GM18520 (cell line): ENCODE measurements around the gene TTL.
"Not testable (repeated sequence)": the region's sequence is repeated elsewhere in the genome, so short reads cannot be mapped to it uniquely, and the experiment has no call there.

Source experiments
- ATAC-seq: cut with Tn5 transposase; IDR thresholded peaks from one replicate; pipeline ENCODE4 v1.9.1; 2021; ENCODE audit not compliant: unreplicated experiment

Gene TTL

DNA sequence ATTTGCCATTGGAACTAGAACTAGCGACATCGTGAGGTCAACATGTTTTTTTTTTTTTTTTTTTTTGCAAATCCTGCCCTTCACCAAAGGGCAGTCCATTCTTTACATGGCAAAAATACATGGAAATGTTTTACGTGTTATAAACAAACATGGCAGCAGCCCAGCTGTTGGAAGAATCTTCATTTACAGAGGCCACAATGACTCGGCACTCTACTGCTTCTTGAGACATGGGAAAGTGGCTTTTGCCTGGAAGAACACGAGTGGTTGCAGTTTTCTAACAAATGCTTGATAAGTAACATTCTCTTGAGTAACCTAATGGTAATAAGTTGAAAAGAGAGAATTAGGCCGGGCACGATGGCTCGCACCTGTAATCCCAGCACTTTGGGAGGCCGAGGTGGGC, 37.5 kb downstream of the TTL start:
- ATAC-seq, result no peak

DNA sequence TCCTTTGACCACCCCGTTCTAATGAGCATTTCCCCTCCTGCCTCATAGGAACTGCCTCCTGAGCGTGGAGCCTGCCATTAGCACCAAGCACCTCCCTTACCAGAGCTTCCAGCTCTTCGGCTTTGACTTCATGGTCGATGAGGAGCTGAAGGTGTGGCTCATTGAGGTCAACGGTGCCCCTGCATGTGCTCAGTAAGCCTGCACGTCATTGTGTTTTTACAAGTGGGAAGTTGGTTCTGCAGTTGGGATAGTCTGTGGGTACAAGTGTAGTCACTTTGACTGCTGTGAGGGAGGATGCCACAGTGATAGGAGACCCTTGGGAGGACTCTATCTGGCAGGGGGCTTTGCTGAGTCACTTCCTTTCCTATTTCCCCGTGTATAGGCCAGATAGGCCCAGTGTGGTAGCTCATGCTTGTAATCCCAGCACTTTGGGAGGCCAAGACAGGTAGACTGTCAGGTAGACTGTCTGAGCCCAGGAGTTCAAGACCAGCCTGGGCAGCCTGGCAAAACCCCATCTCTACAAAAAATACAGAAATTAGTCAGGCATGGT, 38.4 kb downstream of the TTL start:
- no peak for ATAC-seq

DNA sequence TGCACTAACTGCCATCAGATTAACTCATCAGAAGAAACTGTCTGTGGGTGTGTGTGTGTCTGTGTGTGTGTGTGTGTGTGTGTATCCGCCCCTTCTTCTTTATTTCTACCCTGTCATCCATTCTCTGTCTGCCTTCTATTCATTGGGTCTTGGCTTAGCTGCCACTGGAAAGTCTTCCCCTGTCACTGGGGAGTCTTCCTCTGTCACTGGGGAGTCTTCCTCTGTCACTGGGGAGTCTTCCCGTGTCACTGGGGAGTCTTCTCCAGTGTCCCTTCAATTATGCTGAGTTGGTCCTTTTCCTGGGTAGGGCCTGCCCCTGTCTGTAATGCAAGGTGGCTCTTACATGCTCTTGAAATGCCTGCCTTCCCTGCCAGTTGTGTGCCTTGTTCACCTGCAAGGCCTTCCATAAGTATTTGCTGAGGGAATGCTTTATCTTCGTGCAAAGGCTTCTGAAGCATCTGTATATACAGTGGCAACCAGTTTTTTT, 41.4 kb downstream of the TTL start:
- no peak for ATAC-seq

- ATAC-seq, result not testable (repeated sequence)
These were observed 42.3 kb downstream of the TTL start for GRCh38 chr2:112524276-112524675.

GRCh38 chr2:112528541-112528940, 46.6 kb downstream of the TTL start:
- no peak for ATAC-seq

DNA sequence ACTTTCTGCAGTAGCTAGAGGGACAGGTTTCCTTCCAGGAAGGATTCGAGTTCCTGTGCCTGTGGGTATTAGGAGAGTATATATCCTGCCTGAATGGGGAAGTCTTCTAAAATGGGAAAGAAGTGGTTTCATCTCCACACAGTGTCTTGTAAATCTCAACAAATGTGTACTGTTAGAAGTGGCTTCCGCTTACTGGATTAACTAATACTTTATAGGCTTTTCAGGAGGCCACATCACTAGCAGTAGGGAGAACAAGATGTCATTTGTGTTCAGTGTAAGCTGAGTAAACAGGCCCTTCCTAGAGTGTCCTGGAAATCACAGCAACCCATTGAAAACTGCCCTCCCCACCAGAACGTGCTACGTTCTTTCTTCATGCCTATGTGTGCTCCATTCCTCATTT, 47.8 kb downstream of the TTL start:
- no peak for ATAC-seq

DNA sequence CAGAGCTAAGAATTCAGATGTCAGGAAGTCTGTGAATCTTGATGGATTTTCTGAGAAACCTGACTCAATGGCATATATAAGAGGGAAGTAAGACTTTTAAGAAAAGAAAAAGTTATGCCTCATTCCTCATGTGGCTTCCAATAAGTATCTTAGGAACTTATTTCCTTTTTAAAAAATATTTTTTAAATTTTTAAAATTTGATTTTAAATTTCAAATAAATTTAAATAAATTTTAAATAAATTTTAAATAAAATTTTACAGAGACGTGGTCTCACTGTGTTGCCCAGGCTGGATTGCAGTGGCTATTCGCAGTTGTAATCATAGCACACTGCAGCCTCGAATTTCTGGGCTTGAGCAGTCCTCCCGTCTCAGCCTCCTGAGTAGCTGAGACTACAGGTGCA, 48.8 kb downstream of the TTL start:
- no peak for ATAC-seq

DNA sequence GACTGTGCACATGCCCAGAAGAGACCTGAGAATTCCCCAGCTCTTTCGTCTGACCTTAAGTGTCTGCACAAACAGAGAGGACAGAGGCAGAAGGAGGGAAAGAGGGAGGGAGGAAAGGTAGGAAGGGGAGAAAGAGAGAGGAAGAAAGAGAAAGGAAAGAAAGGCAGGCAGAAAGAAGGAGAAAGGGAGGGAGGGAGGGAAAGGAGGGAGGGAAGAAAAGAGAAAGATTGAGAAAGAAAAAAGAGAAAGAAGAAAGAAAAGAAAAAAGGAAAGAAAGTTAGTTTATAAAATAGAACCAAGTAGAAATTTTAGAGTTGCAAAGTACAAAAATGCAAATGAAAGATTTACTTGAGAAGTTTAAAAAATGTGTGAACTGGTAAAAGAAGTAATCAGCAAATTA, 52.9 kb downstream of the TTL start:
- ATAC-seq, result no peak

DNA sequence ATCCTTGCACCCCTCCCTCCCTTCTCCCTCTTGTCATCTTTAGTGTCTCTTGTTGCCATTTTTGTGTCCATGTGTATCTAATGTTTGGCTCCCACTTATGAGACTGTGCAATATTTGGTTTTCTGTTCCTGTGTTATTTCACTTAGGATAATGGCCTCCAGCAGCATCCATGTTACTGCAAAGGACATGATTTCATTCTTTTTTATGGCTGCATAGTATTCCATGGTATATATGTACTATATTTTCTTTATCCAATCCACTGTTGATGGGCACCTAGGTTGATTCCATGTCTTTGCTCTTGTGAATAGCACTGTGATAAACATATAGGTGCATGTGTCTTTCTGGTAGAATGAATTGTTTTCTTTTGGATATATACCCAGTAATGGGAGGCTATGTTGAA, 54.7 kb downstream of the TTL start:
- not testable (repeated sequence) for ATAC-seq

DNA sequence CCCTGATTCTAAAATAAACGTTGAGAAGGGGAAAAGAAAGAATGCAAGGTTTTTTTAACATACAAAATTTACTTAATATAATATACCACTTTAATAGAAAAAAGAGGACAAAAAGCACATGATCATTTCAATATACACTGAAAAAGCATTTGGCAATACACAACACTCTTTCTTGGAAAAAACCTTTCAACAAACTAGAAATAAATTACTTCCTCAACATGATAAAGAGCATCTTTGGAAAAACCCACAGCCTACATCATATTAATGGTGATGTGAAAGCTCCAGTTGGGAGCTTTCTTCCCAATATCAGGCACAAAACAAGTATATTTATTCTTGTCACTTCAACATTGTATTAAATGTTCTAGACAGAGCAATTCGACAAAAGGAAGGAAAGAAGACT, 57.4 kb downstream of the TTL start:
- no peak for ATAC-seq

- no peak for ATAC-seq
These were observed 59.0 kb downstream of the TTL start for GRCh38 chr2:112540906-112541305.

GRCh38 chr2:112541315-112542122, 59.6 kb downstream of the TTL start:
- ATAC-seq, result peak; percentile 30

DNA sequence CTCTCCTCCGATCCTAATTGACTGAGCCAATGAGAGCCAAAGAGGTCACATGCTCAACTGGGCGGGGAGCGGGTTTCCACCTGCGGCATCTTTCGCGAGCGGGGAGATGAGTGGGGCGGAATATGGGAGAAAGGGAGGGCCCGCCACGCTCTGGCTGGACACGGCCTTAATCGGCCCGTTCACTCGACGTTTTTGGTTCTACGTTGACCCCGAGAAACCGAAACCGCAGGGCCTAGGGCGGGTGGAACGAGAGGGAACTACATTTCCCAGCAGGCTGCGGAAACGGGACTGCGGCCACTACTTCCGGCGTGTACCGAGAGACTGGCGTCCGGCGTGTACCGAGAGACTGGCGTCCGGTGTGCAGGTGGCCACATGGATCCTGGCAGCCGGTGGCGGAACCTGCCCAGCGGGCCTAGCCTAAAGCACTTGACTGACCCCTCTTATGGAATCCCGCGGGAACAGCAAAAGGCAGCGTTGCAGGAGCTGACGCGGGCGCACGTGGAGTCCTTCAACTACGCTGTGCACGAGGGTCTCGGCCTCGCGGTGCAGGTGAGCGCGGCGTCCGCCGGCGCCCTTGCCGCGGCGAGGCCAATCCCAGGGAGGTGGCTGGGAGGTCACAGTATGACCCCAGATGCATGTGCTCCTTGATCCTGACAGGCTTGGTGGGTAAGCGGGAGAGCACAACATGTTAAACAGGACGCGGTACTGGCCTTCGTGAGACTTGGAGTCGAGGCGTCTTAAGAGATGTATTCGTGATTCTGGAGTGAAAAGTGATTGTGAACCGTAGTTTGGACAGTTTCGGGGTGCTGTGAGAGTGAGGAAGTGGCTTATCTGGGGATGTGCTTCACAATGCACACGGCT, 60.4 kb downstream of the TTL start, which contains the start of gene POLR1B:
POLR1B (plus strand) TSS at position 343 of the 861 bp plus-strand sequence; CDS start at position 373, 30 bp downstream.
- ATAC-seq, result peak; percentile 66

DNA sequence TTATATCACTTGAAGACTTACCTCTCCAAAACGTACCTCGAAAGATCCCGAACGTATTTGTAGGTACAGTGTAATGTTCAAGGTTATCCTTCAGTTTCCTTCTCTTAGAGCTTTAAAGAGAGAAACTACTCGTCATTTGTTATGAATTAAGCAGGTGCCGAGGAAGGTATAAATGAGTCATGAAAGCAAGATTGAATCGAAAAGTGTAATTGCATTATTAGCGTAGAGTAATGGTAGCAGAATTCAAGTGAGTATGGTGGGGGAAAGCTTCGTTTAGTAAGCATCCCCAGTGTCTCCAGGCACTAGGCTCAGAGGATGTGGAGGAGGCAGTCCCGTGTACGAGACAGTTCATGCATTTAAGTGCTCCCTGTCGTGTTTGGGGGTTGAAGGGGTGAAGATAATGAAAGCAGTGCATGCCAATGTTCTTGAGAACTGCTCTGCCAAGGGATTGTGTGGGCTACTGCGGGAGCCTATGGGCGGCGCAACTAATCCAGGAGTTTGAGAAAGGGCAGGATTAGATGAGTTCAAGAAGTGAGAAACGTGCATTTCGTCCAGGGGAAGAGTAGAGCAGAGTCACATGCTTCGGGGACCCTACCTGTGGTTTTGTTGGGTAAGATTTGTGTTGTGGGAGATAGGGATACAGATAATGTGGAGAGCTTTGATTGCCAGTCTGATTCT, 61.2 kb downstream of the TTL start:
- ATAC-seq, result no peak

- no peak for ATAC-seq
These were observed 65.4 kb downstream of the TTL start for GRCh38 chr2:112547333-112547732.

GRCh38 chr2:112548980-112549379, 67.0 kb downstream of the TTL start:
- ATAC-seq, result no peak

DNA sequence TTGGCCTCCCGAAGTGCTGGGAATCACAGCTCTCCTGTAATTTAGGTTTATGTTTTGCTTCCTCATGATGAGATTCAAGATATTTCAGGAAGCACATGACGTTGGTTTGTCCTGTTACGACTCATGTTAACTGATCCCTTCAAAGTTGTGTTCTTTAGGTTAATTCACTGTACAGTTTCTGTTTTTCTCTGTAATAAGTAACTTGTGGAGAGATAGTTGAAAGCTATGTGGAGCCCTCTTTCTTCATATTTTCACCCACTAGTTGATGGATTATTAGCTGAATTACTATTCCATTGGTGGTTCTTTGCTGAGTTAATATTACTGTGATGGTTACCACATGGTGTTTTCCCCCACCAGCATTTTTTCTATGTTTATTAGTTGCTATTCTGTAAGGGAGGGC, 84.1 kb downstream of the TTL start:
- no peak for ATAC-seq

DNA sequence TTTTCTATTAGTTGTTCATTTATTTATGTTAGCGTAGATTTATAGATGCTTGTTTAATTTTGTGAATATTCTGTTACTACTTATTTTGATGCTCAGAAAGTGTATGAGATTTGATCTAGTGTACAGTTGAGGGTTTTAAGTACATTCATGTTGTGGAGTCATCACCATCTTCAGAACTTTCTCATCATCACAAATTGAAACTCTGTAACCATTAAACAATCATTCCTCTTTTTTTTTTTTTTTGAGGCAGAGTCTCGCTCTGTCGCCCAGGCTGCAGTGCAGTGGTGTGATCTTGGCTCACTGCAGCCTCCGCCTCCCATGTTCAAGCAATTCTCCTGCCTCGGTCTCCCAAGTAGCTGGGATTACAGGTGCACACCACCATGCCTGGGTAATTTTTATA, 84.6 kb downstream of the TTL start:
- not testable (repeated sequence) for ATAC-seq

DNA sequence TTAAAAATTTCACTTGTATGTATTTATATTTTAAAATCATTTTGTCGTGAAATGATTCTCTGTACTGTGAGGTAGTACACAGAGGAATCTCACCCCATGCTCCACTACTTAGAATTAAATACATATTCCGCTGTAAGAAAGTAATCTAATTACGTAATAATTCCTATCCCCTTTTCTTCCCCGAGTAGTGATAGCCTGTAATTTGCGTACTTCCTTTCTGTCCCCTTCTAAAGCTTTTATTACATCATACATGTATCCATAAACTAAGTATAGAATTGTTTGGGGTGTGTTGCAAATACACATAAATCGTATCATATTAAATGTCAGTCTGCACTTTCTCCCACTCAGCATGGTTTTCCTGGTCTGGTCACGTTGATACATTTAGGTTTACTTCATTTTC, 90.0 kb downstream of the TTL start:
- ATAC-seq, result no peak

- ATAC-seq, result no peak
These were observed 95.8 kb downstream of the TTL start for GRCh38 chr2:112577756-112578155.

DNA sequence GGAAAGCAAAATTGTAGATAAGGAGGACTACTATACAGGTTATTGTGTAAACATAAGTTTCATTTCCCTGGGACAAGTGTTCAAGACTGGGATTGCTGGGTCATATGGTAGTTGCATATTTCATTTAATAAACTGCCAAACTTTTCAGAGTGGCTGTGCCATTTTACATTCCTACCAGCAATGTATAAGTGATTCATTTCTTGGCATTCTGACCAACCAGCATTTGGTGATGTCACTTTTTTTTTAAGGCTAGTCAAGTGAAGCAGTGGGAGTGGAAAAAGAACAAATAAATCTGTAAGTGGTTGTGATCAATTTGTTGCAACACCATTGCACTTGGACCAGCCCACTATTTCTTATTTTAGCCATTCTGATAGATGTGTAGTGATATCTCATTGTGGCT, 97.3 kb downstream of the TTL start:
- ATAC-seq, result no peak
